Ascending aorta (tissue), 2 donors: ENCODE measurements around the gene TLE1. TPM values are rescaled to one million over a fixed set of nuclear protein-coding genes. Genes with fewer than 3 reads are reported as not detected.

Experiments
- DNase-seq, 2 donors: peaks; one replicate each; pipeline ENCODE4 v3.0.0-alpha.2; 2019; ENCODE audit warnings: low spot score in 2 of 2
- H3K27ac ChIP-seq, 2 donors: fragments of 200-600 bp; sonication (generic); one replicate each; pipeline ENCODE4 v1.5.1; 2016 to 2017; ENCODE audit warnings: mild to moderate bottlenecking in 1 of 2
- H3K27me3 ChIP-seq: fragments of 200-600 bp; sonication (generic); one replicate; pipeline ENCODE4 v1.5.1; 2017
- H3K36me3 ChIP-seq, 2 donors: fragments of 200-600 bp; sonication (generic); one replicate each; pipeline ENCODE4 v1.5.1; 2016
- H3K4me1 ChIP-seq, 2 donors: fragments of 200-600 bp; sonication (generic); one replicate each; pipeline ENCODE4 v1.5.1; 2016 to 2017; ENCODE audit warnings: mild to moderate bottlenecking in 1 of 2
- H3K4me3 ChIP-seq, 2 donors: fragments of 200-600 bp; sonication (generic); one replicate each; pipeline ENCODE4 v1.5.1; 2016 to 2017; ENCODE audit warnings: mild to moderate bottlenecking in 1 of 2
- H3K9me3 ChIP-seq, 2 donors: fragments of 200-600 bp; sonication (generic); one replicate each; pipeline ENCODE4 v1.5.1; 2016
- intact Hi-C: fragments of 100-400 bp; cut with DNase I; formaldehyde crosslinking; loops from one replicate; pipeline ENCODE4 v1.15.1; 2023
- total RNA-seq: library from RNA; depleted of rRNA; stranded (reverse); fragments of >200 nt; gene quantifications from one replicate; pipeline ENCODE4 v1.1.0, GENCODE V29; 2016
- TF ChIP-seq, protein P1 (sequence below), 3 experiments: fragments of 200-600 bp in 2 of 3; fragments of 450-650 bp in 1 of 3; sonication (generic) in 2 of 3; IDR thresholded peaks; one replicate each; pipeline ENCODE4 v1.5.1; 2016 to 2019; ENCODE audit warnings: antibody characterized with exemption in 3 of 3, mild to moderate bottlenecking in 1 of 3, moderate library complexity in 1 of 3

TLE1 gene
- total RNA-seq, 1 donor from 2014 or later = 58.5 TPM

DNA sequence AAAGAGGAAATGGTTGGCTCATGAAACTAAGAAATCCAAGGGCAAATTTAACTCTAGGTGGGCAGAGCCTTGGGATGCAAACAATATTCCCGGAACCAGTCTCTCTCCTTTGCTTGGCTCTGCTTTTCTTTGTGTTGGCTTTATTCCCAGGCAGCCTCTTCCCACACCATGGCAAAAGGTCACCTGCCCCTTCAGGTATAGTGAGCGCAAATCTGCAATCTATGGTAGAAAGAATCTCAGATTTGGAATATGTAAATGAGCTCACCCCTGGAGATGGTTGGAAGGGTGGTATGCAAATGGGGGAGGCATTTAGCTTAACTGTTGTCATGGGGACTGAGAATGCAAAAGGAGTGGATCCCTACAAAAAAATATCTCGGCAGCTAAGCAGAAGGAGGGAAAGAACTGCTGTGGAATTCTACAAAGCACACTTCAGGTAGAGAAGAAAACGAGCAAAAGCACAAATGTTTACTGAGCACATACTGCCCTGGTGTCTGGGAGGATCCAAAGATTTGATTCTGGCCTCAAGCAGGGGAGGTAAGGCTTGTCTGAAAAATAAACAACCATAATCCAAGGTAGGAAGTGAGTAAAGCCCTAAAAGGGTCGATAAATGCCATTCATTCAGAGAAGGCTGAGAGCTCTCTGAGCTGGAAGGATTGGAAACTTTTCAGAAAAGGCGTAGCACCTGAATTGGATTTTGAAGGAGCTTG, 139.7 kb downstream of the TLE1 start:
- Histone ChIP-seq H3K4me1 (no peaks in the 10 kb centered on the region), H3K4me3 (no peak overlapping the region), H3K27ac (no peak overlapping the region), H3K36me3 (no peaks in the 10 kb centered on the region), H3K27me3 (no peaks in the 10 kb centered on the region), H3K9me3 (no peaks in the 10 kb centered on the region)
- TF ChIP-seq, protein P1, sequence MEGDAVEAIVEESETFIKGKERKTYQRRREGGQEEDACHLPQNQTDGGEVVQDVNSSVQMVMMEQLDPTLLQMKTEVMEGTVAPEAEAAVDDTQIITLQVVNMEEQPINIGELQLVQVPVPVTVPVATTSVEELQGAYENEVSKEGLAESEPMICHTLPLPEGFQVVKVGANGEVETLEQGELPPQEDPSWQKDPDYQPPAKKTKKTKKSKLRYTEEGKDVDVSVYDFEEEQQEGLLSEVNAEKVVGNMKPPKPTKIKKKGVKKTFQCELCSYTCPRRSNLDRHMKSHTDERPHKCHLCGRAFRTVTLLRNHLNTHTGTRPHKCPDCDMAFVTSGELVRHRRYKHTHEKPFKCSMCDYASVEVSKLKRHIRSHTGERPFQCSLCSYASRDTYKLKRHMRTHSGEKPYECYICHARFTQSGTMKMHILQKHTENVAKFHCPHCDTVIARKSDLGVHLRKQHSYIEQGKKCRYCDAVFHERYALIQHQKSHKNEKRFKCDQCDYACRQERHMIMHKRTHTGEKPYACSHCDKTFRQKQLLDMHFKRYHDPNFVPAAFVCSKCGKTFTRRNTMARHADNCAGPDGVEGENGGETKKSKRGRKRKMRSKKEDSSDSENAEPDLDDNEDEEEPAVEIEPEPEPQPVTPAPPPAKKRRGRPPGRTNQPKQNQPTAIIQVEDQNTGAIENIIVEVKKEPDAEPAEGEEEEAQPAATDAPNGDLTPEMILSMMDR (IDR thresholded peaks at IDR 0.05) = no peak
- no peak for DNase-seq
- intact Hi-C loops = no loop called here

- DNase-seq = no peak
- Histone ChIP-seq H3K27ac (no peak overlapping the region), H3K4me1 (peaks cover 0 to under 1% of the 10 kb centered on the region in 2 donors), H3K4me3 (no peak overlapping the region), H3K36me3 (no peaks in the 10 kb centered on the region), H3K27me3 (no peaks in the 10 kb centered on the region), H3K9me3 (no peaks in the 10 kb centered on the region)
- intact Hi-C loops = no loop called here
- TF ChIP-seq, protein P1 (IDR thresholded peaks at IDR 0.05) = no peak
Measured at GRCh38 chr9:81548911-81549310, 140.4 kb downstream of the TLE1 start.

DNA sequence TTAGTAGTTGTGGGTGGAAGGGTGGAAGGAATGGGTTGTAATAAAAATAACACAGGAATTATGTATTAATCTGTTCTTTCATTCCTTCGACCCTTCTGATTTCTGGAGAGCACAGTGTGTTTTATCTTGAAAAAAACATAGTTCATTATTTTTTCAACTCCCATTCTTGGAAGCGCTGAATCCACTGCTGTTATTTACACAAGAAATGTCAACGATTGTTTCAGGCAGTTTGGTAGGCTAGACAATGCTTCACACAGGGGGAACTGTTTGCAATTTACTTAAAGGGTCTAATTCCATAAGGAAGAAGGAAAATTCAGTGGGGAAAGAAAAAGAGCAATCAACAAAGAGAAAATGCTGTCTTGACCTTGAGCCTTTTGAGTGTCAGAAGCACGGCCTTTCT, 142.9 kb downstream of the TLE1 start:
- Histone ChIP-seq H3K4me1 (peaks cover 0 to 15% of the 10 kb centered on the region in 2 donors), H3K27ac (no peak overlapping the region), H3K4me3 (no peak overlapping the region), H3K36me3 (no peaks in the 10 kb centered on the region), H3K9me3 (no peaks in the 10 kb centered on the region), H3K27me3 (no peaks in the 10 kb centered on the region)
- DNase-seq = no peak
- TF ChIP-seq, protein P1 (IDR thresholded peaks at IDR 0.05) = no peak
- intact Hi-C loops = no loop called here

- H3K36me3 ChIP-seq = no peaks in the 10 kb centered on the region
- intact Hi-C loops = no loop called here
- peaks cover 0 to 15% of the 10 kb centered on the region in 2 donors for H3K4me1 ChIP-seq
- no peak for DNase-seq
- TF ChIP-seq, protein P1 (IDR thresholded peaks at IDR 0.05) = no peak
- H3K4me3 ChIP-seq = no peak overlapping the region
- H3K27ac ChIP-seq = no peak overlapping the region
- H3K9me3 ChIP-seq = no peaks in the 10 kb centered on the region
- no peaks in the 10 kb centered on the region for H3K27me3 ChIP-seq
Measured at GRCh38 chr9:81543695-81544094, 145.7 kb downstream of the TLE1 start.

DNA sequence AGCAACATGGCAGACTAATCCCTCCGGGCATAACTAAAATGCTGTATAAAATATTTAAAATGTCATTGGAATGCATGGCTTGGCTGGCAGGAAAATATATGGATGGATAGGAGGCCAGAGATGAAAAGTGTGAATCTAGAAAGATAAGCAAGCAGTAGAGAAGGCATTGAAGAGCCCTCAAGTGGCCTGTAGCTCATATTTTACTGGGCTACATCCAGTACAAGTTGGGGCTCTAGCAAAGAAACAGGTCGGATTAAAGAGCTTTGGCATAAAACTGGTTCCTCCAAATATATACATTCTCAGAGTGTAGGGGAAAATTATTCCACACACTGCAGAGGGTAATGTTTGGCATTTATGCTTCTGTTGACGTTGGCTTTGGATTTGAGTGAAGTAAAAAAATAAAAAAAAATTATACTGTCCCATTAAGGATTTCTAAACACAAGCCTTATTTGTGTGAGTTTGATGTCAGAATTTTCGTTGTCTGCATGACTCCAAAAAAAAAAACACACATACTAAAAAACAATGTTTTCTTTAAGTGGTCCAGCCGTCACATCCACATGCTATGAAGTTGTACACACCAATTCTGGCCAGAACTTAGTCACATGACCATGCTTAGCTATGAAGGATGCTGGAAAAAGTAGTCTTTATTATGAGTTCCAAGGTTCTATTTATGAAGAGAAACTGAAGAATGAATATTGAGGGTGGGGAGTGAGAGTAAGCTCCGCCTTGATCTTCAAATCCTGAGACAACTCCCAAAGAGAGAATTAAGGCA, 147.0 kb downstream of the TLE1 start:
- intact Hi-C loops = no loop called here
- TF ChIP-seq, protein P1 (IDR thresholded peaks at IDR 0.05) = no peak
- Histone ChIP-seq H3K27me3 (no peaks in the 10 kb centered on the region), H3K27ac (no peak overlapping the region), H3K4me1 (peaks cover 0 to 15% of the 10 kb centered on the region in 2 donors), H3K9me3 (no peaks in the 10 kb centered on the region), H3K36me3 (no peaks in the 10 kb centered on the region), H3K4me3 (no peak overlapping the region)
- DNase-seq = no peak
